Panc1 (cell line): Measurements from ENCODE around the gene SLC25A41. TPM values are rescaled to one million over a fixed set of nuclear protein-coding genes. Genes with fewer than 3 reads are reported as not detected.

Experiments
- ATAC-seq: fragments of 200-7000 bp; cut with Tn5 transposase; 2 replicates; pipeline ENCODE4 v1.9.1; 2020; ENCODE audit warnings: mild to moderate bottlenecking, moderate library complexity
- BruUV-seq: library from RNA; stranded (reverse); fragments of 400-500 nt; replicated peaks from 2 replicates; lab custom pipeline; 2021; lab: Mats Ljungman, UMichigan
- CTCF ChIA-PET: fragments of 300-600 bp; sonication (Branson Sonifier 250); formaldehyde crosslinking; loops from one replicate; lab custom pipeline; 2022; ENCODE audit warnings: antibody characterized with exemption; lab: Charles Lee
- POLR2A ChIA-PET: fragments of 300-600 bp; sonication (Branson Sonifier 250); formaldehyde crosslinking; loops from one replicate; lab custom pipeline; 2022; ENCODE audit warnings: antibody characterized with exemption; lab: Charles Lee
- DNase-seq: peaks from one replicate; pipeline ENCODE4 v3.0.0-alpha.2; 2010; ENCODE audit warnings: low read depth, low spot score
- H3K27ac ChIP-seq: 2 replicates; pipeline ENCODE4 v1.5.1; 2011; ENCODE audit warnings: mild to moderate bottlenecking, low read length, inconsistent platforms
- H3K27me3 ChIP-seq: fragments of 200-500 bp; sonication (Bioruptor generic); 2 replicates; pipeline ENCODE4 v1.6.0; 2014; ENCODE audit warnings: low read length, inconsistent platforms; ENCODE audit not compliant: control insufficient read depth, insufficient read depth
- H3K36me3 ChIP-seq: fragments of 200-500 bp; sonication (Bioruptor generic); 2 replicates; pipeline ENCODE4 v1.5.1; 2014; ENCODE audit warnings: inconsistent platforms, mild to moderate bottlenecking, low read length, moderate library complexity; ENCODE audit not compliant: control insufficient read depth, insufficient read depth
- H3K4me1 ChIP-seq: 2 replicates; pipeline ENCODE4 v1.5.1; 2011; ENCODE audit warnings: inconsistent platforms, mild to moderate bottlenecking, low read length, moderate library complexity; ENCODE audit not compliant: control insufficient read depth, insufficient read depth
- H3K4me3 ChIP-seq, 2 experiments: 2 replicates each; pipeline ENCODE4 v1.5.1; 2011 to 2012; ENCODE audit warnings: low read depth in 2 of 2, low read length in 2 of 2, mild to moderate bottlenecking in 2 of 2, inconsistent platforms in 1 of 2, moderate library complexity in 1 of 2
- H3K9me3 ChIP-seq: fragments of 200-500 bp; sonication (Bioruptor generic); 2 replicates; pipeline ENCODE4 v1.5.1; 2014; ENCODE audit warnings: low read depth, mild to moderate bottlenecking, inconsistent platforms, low read length, moderate library complexity; ENCODE audit not compliant: control insufficient read depth, insufficient read depth
- CTCF ChIP-seq: fragments of 450-650 bp; IDR thresholded peaks from 2 replicates; pipeline ENCODE4 v1.5.1; 2017; ENCODE audit warnings: mild to moderate bottlenecking
- POLR2AphosphoS5 ChIP-seq: IDR thresholded peaks from 2 replicates; pipeline ENCODE4 v1.6.1; 2012; ENCODE audit warnings: mild to moderate bottlenecking, low read depth, low read length, moderate library complexity
- REST ChIP-seq, 2 experiments: IDR thresholded peaks; 2 replicates each; pipeline ENCODE4 v1.6.1; 2011 to 2012; ENCODE audit warnings: low read depth in 2 of 2, control low read depth in 1 of 2, low read length in 1 of 2, mild to moderate bottlenecking in 1 of 2, moderate library complexity in 1 of 2; ENCODE audit not compliant: insufficient read depth in 1 of 2
- SIN3A ChIP-seq: IDR thresholded peaks from 2 replicates; pipeline ENCODE4 v1.6.1; 2012; ENCODE audit warnings: low read depth, mild to moderate bottlenecking, low read length, moderate library complexity, borderline replicate concordance; ENCODE audit not compliant: insufficient read depth
- TCF7L2 ChIP-seq: IDR thresholded peaks from 2 replicates; pipeline ENCODE4 v1.6.1; 2011; ENCODE audit warnings: mild to moderate bottlenecking, low read depth, low read length, inconsistent platforms
- in situ Hi-C: cut with HindIII; loops from 2 replicates; pipeline ENCODE4 v1.10.0; 2016; ENCODE audit warnings: low sequenced_read_pairs, low pct_unique_long_range_greater_than_20kb
- intact Hi-C: fragments of 100-400 bp; cut with micrococcal nuclease; formaldehyde crosslinking; loops from one replicate; pipeline ENCODE4 v1.10.0; 2022; ENCODE audit not compliant: unreplicated experiment
- total RNA-seq: library from RNA; stranded (reverse); gene quantifications from one replicate; pipeline ENCODE4 v1.2.1, GENCODE V29; 2021; ENCODE audit not compliant: unreplicated experiment

Gene SLC25A41
- total RNA-seq, 1 experiment from 2014 or later: 0.21 TPM

- no TSS peak for BruUV-seq
- no peaks in the 10 kb centered on the region for H3K9me3 ChIP-seq
- H3K4me3 ChIP-seq: no peak overlapping the region
- in situ Hi-C loops (no loop called here), intact Hi-C loops (no loop called here)
- ChIA-PET CTCF (no interaction called here), POLR2A (no interaction called here)
- H3K36me3 ChIP-seq: peaks cover 4% of the 10 kb centered on the region; the same call in 1 of the 2 replicates
- no peak for TF ChIP-seq REST (IDR thresholded peaks at IDR 0.05; ENCODE audit: insufficient read depth in 1 of 2, low read depth in 2 of 2, low read length in 1 of 2)
- no peak overlapping the region for H3K27ac ChIP-seq
- no peaks in the 10 kb centered on the region for H3K4me1 ChIP-seq
- H3K27me3 ChIP-seq: no peaks in the 10 kb centered on the region
- no peak for DNase-seq
- no peak for ATAC-seq
Measured at GRCh38 chr19:6455924-6456323, 22.4 kb upstream of the SLC25A41 start.

- no peaks in the 10 kb centered on the region for H3K4me1 ChIP-seq
- DNase-seq: no peak
- no peak overlapping the region for H3K27ac ChIP-seq
- peaks cover 4% of the 10 kb centered on the region; the same call in 1 of the 2 replicates for H3K36me3 ChIP-seq
- no peak for ATAC-seq
- no peak overlapping the region for H3K4me3 ChIP-seq
- H3K27me3 ChIP-seq: no peaks in the 10 kb centered on the region
- CTCF ChIA-PET: no interaction called here
- intact Hi-C loops (no loop called here), in situ Hi-C loops (no loop called here)
- POLR2A ChIA-PET: no interaction called here
- BruUV-seq: no TSS peak
- no peaks in the 10 kb centered on the region for H3K9me3 ChIP-seq
- no peak for TF ChIP-seq CTCF
- TF ChIP-seq REST (IDR thresholded peaks at IDR 0.05; ENCODE audit: insufficient read depth in 1 of 2, low read depth in 2 of 2, low read length in 1 of 2): no peak
- no peak for TF ChIP-seq SIN3A
- no peak for TF ChIP-seq TCF7L2
- no peak for TF ChIP-seq POLR2AphosphoS5
Measured at GRCh38 chr19:6453951-6454565, 20.5 kb upstream of the SLC25A41 start.
